Hematopoietic multipotent progenitor cell treated with erythropoietin and hydrocortisone succinate and interleukin-3 and kit ligand, for 6 days (in vitro differentiated cells): ENCODE results near the gene PSD4.

ENCODE experiments used
- DNase-seq: peaks from one replicate; pipeline ENCODE4 v3.0.0-alpha.2; 2015

Gene PSD4

GRCh38 chr2:113169586-113169985 lies 4.2 kb upstream of the PSD4 start:
- DNase-seq: no peak

- DNase-seq: no peak
Measured at GRCh38 chr2:113171334-113172075, 2.3 kb upstream of the PSD4 start.

GRCh38 chr2:113172721-113173541 lies 840 bp upstream of the PSD4 start:
- DNase-seq: no peak

GRCh38 chr2:113174376-113174750 lies 592 bp downstream of the PSD4 start:
- DNase-seq: peak; percentile 56

GRCh38 chr2:113175042-113175628 lies 1.4 kb downstream of the PSD4 start:
- DNase-seq: peak; percentile 42

GRCh38 chr2:113175736-113176695 lies 2.2 kb downstream of the PSD4 start:
- DNase-seq: peak; percentile 31

GRCh38 chr2:113176696-113177355 lies 3.1 kb downstream of the PSD4 start:
- DNase-seq: no peak

- DNase-seq: no peak
Measured at GRCh38 chr2:113178069-113178746, 4.4 kb downstream of the PSD4 start.

GRCh38 chr2:113178891-113179290 lies 5.1 kb downstream of the PSD4 start:
- no peak for DNase-seq

GRCh38 chr2:113179446-113180045 lies 5.8 kb downstream of the PSD4 start:
- no peak for DNase-seq

- no peak for DNase-seq
Measured at GRCh38 chr2:113180131-113180946, 6.6 kb downstream of the PSD4 start.

GRCh38 chr2:113181258-113182051 lies 7.7 kb downstream of the PSD4 start:
- peak; percentile 89 for DNase-seq

- no peak for DNase-seq
Measured at GRCh38 chr2:113182471-113183260, 8.9 kb downstream of the PSD4 start.

- DNase-seq: no peak
Measured at GRCh38 chr2:113183264-113183663, 9.5 kb downstream of the PSD4 start.

- no peak for DNase-seq
Measured at GRCh38 chr2:113183703-113184102, 9.9 kb downstream of the PSD4 start.

- DNase-seq: no peak
Measured at GRCh38 chr2:113184531-113185230, 10.9 kb downstream of the PSD4 start.

GRCh38 chr2:113185664-113186432 lies 12.1 kb downstream of the PSD4 start:
- DNase-seq: no peak
